ENCODE measurements around the gene HLA-G.

HLA-G gene

DNA sequence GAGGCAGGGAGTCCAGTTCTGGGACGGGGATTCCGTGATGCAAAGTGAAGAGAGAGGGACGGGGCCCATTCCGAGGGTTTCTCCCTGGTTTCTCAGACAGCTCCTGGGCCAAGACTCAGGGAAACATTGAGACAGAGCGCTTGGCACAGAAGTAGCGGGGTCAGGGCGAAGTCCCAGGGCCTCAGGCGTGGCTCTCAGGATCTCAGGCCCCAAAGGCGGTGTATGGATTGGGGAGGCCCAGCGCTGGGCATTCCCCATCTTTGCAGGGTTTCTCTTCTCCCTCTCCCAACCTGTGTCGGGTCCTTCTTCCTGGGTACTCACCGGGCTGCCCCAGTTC, 35.9 kb upstream of the HLA-G start:
- TF ChIP-seq POLR2AphosphoS5 (IDR thresholded peaks at IDR 0.05; ENCODE audit: low read depth, low read length) (no peak), TAF1 (IDR thresholded peaks at IDR 0.05; ENCODE audit: borderline replicate concordance, insufficient read depth, low read length) (no peak), SIN3A (IDR thresholded peaks at IDR 0.05; ENCODE audit: borderline replicate concordance, insufficient read depth, low read length) (no peak), FOXP2 (optimal IDR thresholded peaks at IDR 0.05; ENCODE audit: borderline replicate concordance, extremely low read depth, extremely low read length, insufficient read depth) (no peak)
- TF ChIP-seq, protein P1, sequence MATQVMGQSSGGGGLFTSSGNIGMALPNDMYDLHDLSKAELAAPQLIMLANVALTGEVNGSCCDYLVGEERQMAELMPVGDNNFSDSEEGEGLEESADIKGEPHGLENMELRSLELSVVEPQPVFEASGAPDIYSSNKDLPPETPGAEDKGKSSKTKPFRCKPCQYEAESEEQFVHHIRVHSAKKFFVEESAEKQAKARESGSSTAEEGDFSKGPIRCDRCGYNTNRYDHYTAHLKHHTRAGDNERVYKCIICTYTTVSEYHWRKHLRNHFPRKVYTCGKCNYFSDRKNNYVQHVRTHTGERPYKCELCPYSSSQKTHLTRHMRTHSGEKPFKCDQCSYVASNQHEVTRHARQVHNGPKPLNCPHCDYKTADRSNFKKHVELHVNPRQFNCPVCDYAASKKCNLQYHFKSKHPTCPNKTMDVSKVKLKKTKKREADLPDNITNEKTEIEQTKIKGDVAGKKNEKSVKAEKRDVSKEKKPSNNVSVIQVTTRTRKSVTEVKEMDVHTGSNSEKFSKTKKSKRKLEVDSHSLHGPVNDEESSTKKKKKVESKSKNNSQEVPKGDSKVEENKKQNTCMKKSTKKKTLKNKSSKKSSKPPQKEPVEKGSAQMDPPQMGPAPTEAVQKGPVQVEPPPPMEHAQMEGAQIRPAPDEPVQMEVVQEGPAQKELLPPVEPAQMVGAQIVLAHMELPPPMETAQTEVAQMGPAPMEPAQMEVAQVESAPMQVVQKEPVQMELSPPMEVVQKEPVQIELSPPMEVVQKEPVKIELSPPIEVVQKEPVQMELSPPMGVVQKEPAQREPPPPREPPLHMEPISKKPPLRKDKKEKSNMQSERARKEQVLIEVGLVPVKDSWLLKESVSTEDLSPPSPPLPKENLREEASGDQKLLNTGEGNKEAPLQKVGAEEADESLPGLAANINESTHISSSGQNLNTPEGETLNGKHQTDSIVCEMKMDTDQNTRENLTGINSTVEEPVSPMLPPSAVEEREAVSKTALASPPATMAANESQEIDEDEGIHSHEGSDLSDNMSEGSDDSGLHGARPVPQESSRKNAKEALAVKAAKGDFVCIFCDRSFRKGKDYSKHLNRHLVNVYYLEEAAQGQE (IDR thresholded peaks at IDR 0.05; ENCODE audit: insufficient read depth in 1 of 2, low read depth in 2 of 2, low read length in 2 of 2): no peak

GRCh38 chr6:29792123-29793035, 35.2 kb upstream of the HLA-G start:
- TF ChIP-seq TAF1 (IDR thresholded peaks at IDR 0.05; ENCODE audit: borderline replicate concordance, insufficient read depth, low read length): no peak
- TF ChIP-seq, protein P1 (IDR thresholded peaks at IDR 0.05; ENCODE audit: insufficient read depth in 1 of 2, low read depth in 2 of 2, low read length in 2 of 2): no peak
- no peak for TF ChIP-seq SIN3A (IDR thresholded peaks at IDR 0.05; ENCODE audit: borderline replicate concordance, insufficient read depth, low read length)
- peak; percentile 61 for TF ChIP-seq POLR2AphosphoS5 (IDR thresholded peaks at IDR 0.05; ENCODE audit: low read depth, low read length)
- TF ChIP-seq FOXP2 (optimal IDR thresholded peaks at IDR 0.05; ENCODE audit: borderline replicate concordance, extremely low read depth, extremely low read length, insufficient read depth): peak; percentile 65

GRCh38 chr6:29793036-29793356, 34.6 kb upstream of the HLA-G start:
- TF ChIP-seq POLR2AphosphoS5 (IDR thresholded peaks at IDR 0.05; ENCODE audit: low read depth, low read length) (no peak), TAF1 (IDR thresholded peaks at IDR 0.05; ENCODE audit: borderline replicate concordance, insufficient read depth, low read length) (no peak), FOXP2 (optimal IDR thresholded peaks at IDR 0.05; ENCODE audit: borderline replicate concordance, extremely low read depth, extremely low read length, insufficient read depth) (no peak), SIN3A (IDR thresholded peaks at IDR 0.05; ENCODE audit: borderline replicate concordance, insufficient read depth, low read length) (no peak)
- TF ChIP-seq, protein P1 (IDR thresholded peaks at IDR 0.05; ENCODE audit: insufficient read depth in 1 of 2, low read depth in 2 of 2, low read length in 2 of 2): no peak

- TF ChIP-seq, protein P1 (IDR thresholded peaks at IDR 0.05; ENCODE audit: insufficient read depth in 1 of 2, low read depth in 2 of 2, low read length in 2 of 2): no peak
- TF ChIP-seq POLR2AphosphoS5 (IDR thresholded peaks at IDR 0.05; ENCODE audit: low read depth, low read length): no peak
- no peak for TF ChIP-seq SIN3A (IDR thresholded peaks at IDR 0.05; ENCODE audit: borderline replicate concordance, insufficient read depth, low read length)
- TF ChIP-seq FOXP2 (optimal IDR thresholded peaks at IDR 0.05; ENCODE audit: borderline replicate concordance, extremely low read depth, extremely low read length, insufficient read depth): no peak
- TF ChIP-seq TAF1 (IDR thresholded peaks at IDR 0.05; ENCODE audit: borderline replicate concordance, insufficient read depth, low read length): no peak
Measured at GRCh38 chr6:29793796-29794195, 33.8 kb upstream of the HLA-G start.

Measured in PFSK-1 (cell line).